Astrocyte (in vitro differentiated cells and primary cell): Measurements from ENCODE around the gene PPP1R2. TPM values are rescaled to one million over a fixed set of nuclear protein-coding genes. Genes with fewer than 3 reads are reported as not detected.

Experiments used
- DNase-seq: peaks from one replicate; pipeline ENCODE4 v3.0.0-alpha.2; 2010; ENCODE audit warnings: low read depth
- FAIRE-seq: peaks from 2 replicates; lab custom pipeline; 2011; peaks lifted over from hg19 to GRCh38; lab: Jason Lieb, UNC
- H2AFZ ChIP-seq: 2 replicates; pipeline ENCODE4 v1.6.0; 2012; ENCODE audit warnings: low read depth, low read length, inconsistent platforms
- H3K27ac ChIP-seq: 2 replicates; pipeline ENCODE4 v1.5.1; 2011; ENCODE audit warnings: low read depth, low read length, inconsistent platforms
- H3K27me3 ChIP-seq: 2 replicates; pipeline ENCODE4 v1.6.0; 2011; ENCODE audit warnings: low read length, inconsistent platforms; ENCODE audit not compliant: insufficient read depth
- H3K36me3 ChIP-seq: 2 replicates; pipeline ENCODE4 v1.5.1; 2011; ENCODE audit warnings: low read length, inconsistent platforms; ENCODE audit not compliant: insufficient read depth
- H3K4me1 ChIP-seq: 2 replicates; pipeline ENCODE4 v1.5.1; 2011; ENCODE audit warnings: low read length, inconsistent platforms; ENCODE audit not compliant: insufficient read depth
- H3K4me2 ChIP-seq: 2 replicates; pipeline ENCODE4 v1.6.0; 2012; ENCODE audit warnings: low read length, inconsistent platforms
- H3K4me3 ChIP-seq: 2 replicates; pipeline ENCODE4 v1.5.1; 2011; ENCODE audit warnings: low read depth, mild to moderate bottlenecking, low read length, inconsistent platforms; ENCODE audit not compliant: insufficient read depth
- H3K79me2 ChIP-seq: 2 replicates; pipeline ENCODE4 v1.6.0; 2012; ENCODE audit warnings: mild to moderate bottlenecking, low read length, inconsistent platforms; ENCODE audit not compliant: insufficient read depth
- H3K9ac ChIP-seq: 2 replicates; pipeline ENCODE4 v1.6.0; 2012; ENCODE audit warnings: mild to moderate bottlenecking, low read length, inconsistent platforms
- H3K9me3 ChIP-seq: 2 replicates; pipeline ENCODE4 v1.5.1; 2012; ENCODE audit warnings: low read depth, mild to moderate bottlenecking, low read length, inconsistent platforms; ENCODE audit not compliant: insufficient read depth
- H4K20me1 ChIP-seq: 2 replicates; pipeline ENCODE4 v1.6.0; 2012; ENCODE audit warnings: low read length, inconsistent platforms; ENCODE audit not compliant: insufficient read depth
- H3K27ac Mint-ChIP-seq: one replicate; pipeline ENCODE4 v1.8.0; 2021; ENCODE audit warnings: mild to moderate bottlenecking, mixed read lengths; ENCODE audit not compliant: unreplicated experiment
- H3K27me3 Mint-ChIP-seq: one replicate; pipeline ENCODE4 v1.8.0; 2021; ENCODE audit warnings: low read depth, mixed read lengths; ENCODE audit not compliant: unreplicated experiment
- H3K36me3 Mint-ChIP-seq: one replicate; pipeline ENCODE4 v1.8.0; 2021; ENCODE audit warnings: low read depth, mixed read lengths; ENCODE audit not compliant: unreplicated experiment
- H3K4me1 Mint-ChIP-seq: one replicate; pipeline ENCODE4 v1.8.0; 2021; ENCODE audit warnings: low read depth, mixed read lengths; ENCODE audit not compliant: unreplicated experiment
- H3K4me3 Mint-ChIP-seq: one replicate; pipeline ENCODE4 v1.8.0; 2021; ENCODE audit warnings: mild to moderate bottlenecking, moderate library complexity, mixed read lengths; ENCODE audit not compliant: unreplicated experiment
- H3K9me3 Mint-ChIP-seq: one replicate; pipeline ENCODE4 v1.8.0; 2021; ENCODE audit warnings: mild to moderate bottlenecking, mixed read lengths; ENCODE audit not compliant: unreplicated experiment
- CTCF ChIP-seq: IDR thresholded peaks from 2 replicates; pipeline ENCODE4 v1.5.1; 2011; ENCODE audit warnings: low read depth, mild to moderate bottlenecking, inconsistent platforms, low read length, moderate library complexity; ENCODE audit not compliant: insufficient read depth
- EZH2 ChIP-seq: IDR thresholded peaks from 2 replicates; pipeline ENCODE4 v1.6.1; 2012; ENCODE audit warnings: mild to moderate bottlenecking, low read length, inconsistent platforms; ENCODE audit not compliant: insufficient read depth
- total RNA-seq: library from RNA; stranded (reverse); gene quantifications from 2 replicates; pipeline ENCODE4 v1.2.1, GENCODE V29; 2021

The PPP1R2 gene
- total RNA-seq, 1 donor from 2014 or later = 34.5 TPM

GRCh38 chr3:195524171-195524896 is 18.8 kb downstream of the PPP1R2 start:
- no peak for DNase-seq
- H3K9me3 ChIP-seq = no peaks in the 10 kb centered on the region
- no peaks in the 10 kb centered on the region for H3K27me3 ChIP-seq
- no peak overlapping the region for H3K4me3 ChIP-seq
- Mint-ChIP-seq H3K4me1 (no peaks in the 10 kb centered on the region), H3K27ac (no peak overlapping the region), H3K36me3 (no peaks in the 10 kb centered on the region), H3K4me3 (no peak overlapping the region), H3K27me3 (no peaks in the 10 kb centered on the region), H3K9me3 (no peaks in the 10 kb centered on the region)
- H3K9ac ChIP-seq = no peak overlapping the region
- no peak overlapping the region for H3K27ac ChIP-seq
- peaks cover 7% of the 10 kb centered on the region for H4K20me1 ChIP-seq
- H2AFZ ChIP-seq = no peak overlapping the region
- peaks cover 3% of the 10 kb centered on the region for H3K79me2 ChIP-seq
- FAIRE-seq = no peak
- no peak overlapping the region for H3K4me2 ChIP-seq
- TF ChIP-seq CTCF (no peak), EZH2 (no peak)
- no peaks in the 10 kb centered on the region for H3K4me1 ChIP-seq
- no peaks in the 10 kb centered on the region for H3K36me3 ChIP-seq

- peaks cover 4% of the 10 kb centered on the region for H4K20me1 ChIP-seq
- peak; percentile 60 for TF ChIP-seq CTCF
- TF ChIP-seq EZH2 = no peak
- H3K27ac Mint-ChIP-seq = no peak overlapping the region
- H3K27me3 ChIP-seq = no peaks in the 10 kb centered on the region
- FAIRE-seq (peak; percentile 86), DNase-seq (no peak)
- no peaks in the 10 kb centered on the region for H3K36me3 ChIP-seq
- no peaks in the 10 kb centered on the region for H3K4me1 Mint-ChIP-seq
- H3K27me3 Mint-ChIP-seq = no peaks in the 10 kb centered on the region
- no peaks in the 10 kb centered on the region for H3K4me1 ChIP-seq
- no peak overlapping the region for H3K9ac ChIP-seq
- no peaks in the 10 kb centered on the region for H3K9me3 ChIP-seq
- no peak overlapping the region for H3K4me2 ChIP-seq
- H3K4me3 Mint-ChIP-seq = no peak overlapping the region
- no peaks in the 10 kb centered on the region for H3K9me3 Mint-ChIP-seq
- H3K79me2 ChIP-seq = no peaks in the 10 kb centered on the region
- no peak overlapping the region for H3K27ac ChIP-seq
- no peaks in the 10 kb centered on the region for H3K36me3 Mint-ChIP-seq
- no peak overlapping the region for H3K4me3 ChIP-seq
- H2AFZ ChIP-seq = no peak overlapping the region
Measured at GRCh38 chr3:195522254-195523023, 20.7 kb downstream of the PPP1R2 start.
